Muscle of leg (tissue), 11 donors: ENCODE data around the gene TOMM20. TPM values are rescaled to one million over a fixed set of nuclear protein-coding genes. Genes with fewer than 3 reads are reported as not detected.
"Not testable (repeated sequence)": the region's sequence is repeated elsewhere in the genome, so short reads cannot be mapped to it uniquely, and the experiment has no call there.

Experiments used
- DNase-seq: peaks from one replicate; pipeline ENCODE4 v3.0.0; 2013
- H3K27ac ChIP-seq: one replicate; pipeline ENCODE4 v1.5.1; 2013; ENCODE audit warnings: mild to moderate bottlenecking, low read length, control low read depth
- H3K27me3 ChIP-seq: one replicate; pipeline ENCODE4 v1.6.1; 2013; ENCODE audit warnings: low read length; ENCODE audit not compliant: control insufficient read depth, insufficient read depth
- H3K36me3 ChIP-seq: one replicate; pipeline ENCODE4 v1.6.1; 2013; ENCODE audit warnings: low read length; ENCODE audit not compliant: control insufficient read depth, insufficient read depth
- H3K4me1 ChIP-seq: one replicate; pipeline ENCODE4 v1.6.1; 2013; ENCODE audit warnings: low read length; ENCODE audit not compliant: control insufficient read depth, insufficient read depth
- H3K4me3 ChIP-seq: one replicate; pipeline ENCODE4 v1.5.1; 2013; ENCODE audit warnings: low read length, control low read depth
- H3K9me3 ChIP-seq: replicated peaks from 2 replicates; pipeline ENCODE4 v1.6.1; 2013; ENCODE audit warnings: low read depth, low read length; ENCODE audit not compliant: control insufficient read depth
- WGBS: methylation state at CpG from one replicate; pipeline ENCODE4 v1.1.5; 2013; ENCODE audit warnings: missing lambda C conversion rate; ENCODE audit not compliant: insufficient coverage; 5-methylcytosine and 5-hydroxymethylcytosine counted together
- polyA plus RNA-seq, 8 donors: library from polyadenylated mRNA; unstranded; fragments of 120-200 nt; gene quantifications; one replicate each; pipeline versions ENCODE4 v1.2.1 to v1.2.3, GENCODE V29; 2013; ENCODE audit warnings: inconsistent platforms in 1 of 8, low replicate concordance in 1 of 8; ENCODE audit not compliant: insufficient read length in 8 of 8, insufficient read depth in 1 of 8
- total RNA-seq: library from RNA; stranded (reverse); fragments of 120-200 nt; gene quantifications from one replicate; pipeline ENCODE4 v1.2.4, GENCODE V29; 2013

The TOMM20 gene
- total and polyA plus RNA-seq, 9 donors = 83.3 to 165 (median 153) TPM

DNA sequence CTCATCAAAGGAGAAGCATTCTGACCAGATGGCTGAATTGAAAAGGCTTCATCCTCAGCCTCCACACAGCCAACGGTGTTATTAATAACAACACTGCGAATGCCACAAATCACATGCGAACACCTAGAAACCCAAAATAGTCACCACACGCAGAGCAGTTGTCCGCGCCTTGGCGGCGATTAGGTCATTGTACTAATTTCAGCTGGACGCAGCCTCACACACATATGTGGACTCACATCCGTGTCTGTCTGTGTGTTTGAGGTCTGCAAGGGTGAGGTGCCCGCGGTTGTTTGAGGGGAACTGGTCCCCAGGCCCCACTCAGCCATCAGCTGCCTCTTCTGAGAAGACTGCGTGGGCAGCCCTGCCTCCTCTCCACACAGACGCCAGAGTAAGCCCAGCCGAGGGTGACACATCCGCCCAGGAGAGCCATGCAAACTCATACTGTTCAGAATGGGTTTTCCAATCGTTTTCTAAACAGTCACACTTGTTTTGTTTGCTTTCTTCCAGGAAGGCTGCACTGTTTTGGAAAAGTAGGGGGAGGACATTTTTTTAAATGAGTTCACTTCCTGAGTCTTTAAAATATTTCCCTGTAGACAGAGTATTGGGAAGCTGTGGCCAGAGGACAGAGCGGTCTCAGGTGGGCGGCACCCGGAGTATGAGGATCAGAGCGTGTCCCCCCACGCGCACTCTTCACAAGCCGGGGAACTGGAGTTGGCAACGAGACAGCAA lies 53.4 kb downstream of the TOMM20 start:
- Histone ChIP-seq H3K27me3 (no peaks in the 10 kb centered on the region), H3K36me3 (no peaks in the 10 kb centered on the region), H3K4me1 (peaks cover 63% of the 10 kb centered on the region), H3K4me3 (no peak overlapping the region), H3K9me3 (no peaks in the 10 kb centered on the region), H3K27ac (peak overlapping the region; percentile 95)
- WGBS = 23% methylated on average over 6 of the region's 25 CpGs
- DNase-seq = peak; percentile 92

GRCh38 chr1:235074523-235075047 lies 54.1 kb downstream of the TOMM20 start:
- Histone ChIP-seq H3K27ac (peak overlapping the region; percentile 95), H3K27me3 (no peaks in the 10 kb centered on the region), H3K9me3 (no peaks in the 10 kb centered on the region), H3K36me3 (no peaks in the 10 kb centered on the region), H3K4me3 (no peak overlapping the region), H3K4me1 (peaks cover 66% of the 10 kb centered on the region)
- DNase-seq = peak; percentile 75
- 36% methylated on average over 10 of the region's 14 CpGs for WGBS

GRCh38 chr1:235073968-235074522 lies 54.6 kb downstream of the TOMM20 start:
- WGBS = 83% methylated on average over 11 of the region's 11 CpGs
- no peak overlapping the region for H3K4me3 ChIP-seq
- no peaks in the 10 kb centered on the region for H3K36me3 ChIP-seq
- H3K27me3 ChIP-seq = no peaks in the 10 kb centered on the region
- H3K9me3 ChIP-seq = no peaks in the 10 kb centered on the region
- no peak for DNase-seq
- H3K4me1 ChIP-seq = peaks cover 66% of the 10 kb centered on the region
- H3K27ac ChIP-seq = peak overlapping the region; percentile 95

DNA sequence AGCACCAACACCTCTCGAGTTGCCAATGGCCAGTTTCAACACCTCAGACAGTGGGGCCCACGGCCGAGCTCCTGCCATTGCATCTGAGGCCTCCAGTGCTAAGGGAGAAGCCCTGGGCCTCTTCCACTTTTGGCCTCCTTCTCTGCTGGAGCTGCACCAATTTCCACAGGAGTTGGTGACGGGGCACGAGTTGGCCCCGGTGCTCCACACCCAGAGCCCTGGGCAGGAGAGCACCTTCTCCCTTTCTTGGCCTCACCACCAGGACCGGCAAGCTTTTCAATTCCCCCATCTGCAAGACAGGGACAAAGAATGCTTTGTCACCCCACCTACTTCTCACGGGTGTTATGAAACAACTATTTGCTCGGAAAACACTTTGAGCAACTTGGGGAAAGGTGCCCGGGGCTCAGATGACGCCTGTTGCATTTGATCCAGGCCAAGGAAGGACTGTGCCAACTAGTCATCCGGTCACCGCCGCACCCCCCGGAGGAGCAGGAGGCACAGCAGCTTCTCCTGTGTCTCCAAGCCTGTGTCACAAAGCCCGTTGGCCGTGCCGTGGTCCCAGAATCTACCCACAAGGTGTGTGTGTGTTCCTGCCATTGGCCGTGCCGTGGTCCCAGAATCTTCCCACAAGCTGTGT lies 55.2 kb downstream of the TOMM20 start:
- WGBS = 82% methylated on average over 20 of the region's 20 CpGs
- Histone ChIP-seq H3K27ac (peak overlapping the region; percentile 95), H3K27me3 (no peaks in the 10 kb centered on the region), H3K4me3 (no peak overlapping the region), H3K4me1 (peaks cover 65% of the 10 kb centered on the region), H3K9me3 (no peaks in the 10 kb centered on the region), H3K36me3 (no peaks in the 10 kb centered on the region)
- DNase-seq = peak; percentile 41

DNA sequence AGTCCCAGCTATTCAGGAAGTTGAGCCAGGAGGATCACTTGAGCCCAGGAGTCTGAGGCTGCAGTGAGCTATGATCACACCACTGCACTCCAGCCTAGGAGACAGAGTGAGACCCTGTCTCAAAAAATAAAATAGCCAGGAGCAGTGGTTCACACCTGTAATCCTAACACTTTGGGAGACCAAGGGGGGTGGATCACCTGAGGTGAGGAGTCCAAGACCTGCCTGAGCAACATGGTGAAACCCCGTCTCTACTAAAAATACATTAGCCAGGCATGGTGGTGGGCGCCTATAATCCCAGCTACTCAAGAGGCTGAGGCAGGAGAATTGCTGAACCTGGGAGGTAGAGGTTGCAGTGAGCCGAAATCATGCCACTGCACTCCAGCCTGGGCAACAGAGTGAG lies 56.1 kb downstream of the TOMM20 start:
- H3K27ac ChIP-seq, H3K27me3 ChIP-seq, H3K9me3 ChIP-seq, H3K36me3 ChIP-seq, DNase-seq, H3K4me3 ChIP-seq: not testable (repeated sequence)
- H3K4me1 ChIP-seq = peaks cover 70% of the 10 kb centered on the region
- no CpG with 5 or more reads among the region's 3 CpGs for WGBS

DNA sequence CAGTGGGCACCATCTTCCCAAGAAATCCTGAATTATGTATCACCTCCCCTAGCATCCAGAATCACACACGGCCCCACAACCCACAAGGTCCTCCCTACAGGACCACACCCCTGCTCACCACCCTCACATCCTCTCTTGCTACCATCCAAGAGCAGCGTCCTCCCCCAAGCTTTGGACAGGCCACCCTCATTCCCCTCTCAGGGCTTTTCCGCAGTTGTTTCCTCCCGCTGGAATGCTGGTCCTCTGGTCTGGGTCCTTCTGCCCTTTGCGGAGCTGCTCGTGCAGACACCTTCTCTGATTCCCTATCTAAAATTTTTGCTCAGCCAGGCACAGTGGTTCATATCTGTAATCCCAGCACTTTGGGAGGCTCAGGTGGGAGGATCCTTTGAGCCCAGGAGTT lies 56.5 kb downstream of the TOMM20 start:
- H3K27me3 ChIP-seq = no peaks in the 10 kb centered on the region
- H3K4me1 ChIP-seq = peaks cover 72% of the 10 kb centered on the region
- H3K9me3 ChIP-seq = no peaks in the 10 kb centered on the region
- no peaks in the 10 kb centered on the region for H3K36me3 ChIP-seq
- H3K4me3 ChIP-seq = no peak overlapping the region
- no peak overlapping the region for H3K27ac ChIP-seq
- 81% methylated on average over 6 of the region's 6 CpGs for WGBS
- no peak for DNase-seq

- Histone ChIP-seq H3K27ac (no peak overlapping the region), H3K4me1 (peaks cover 66% of the 10 kb centered on the region), H3K36me3 (no peaks in the 10 kb centered on the region), H3K4me3 (no peak overlapping the region), H3K9me3 (no peaks in the 10 kb centered on the region), H3K27me3 (no peaks in the 10 kb centered on the region)
- no peak for DNase-seq
These were observed 57.8 kb downstream of the TOMM20 start for GRCh38 chr1:235070819-235071218.

- Histone ChIP-seq H3K4me3 (no peak overlapping the region), H3K27me3 (no peaks in the 10 kb centered on the region), H3K9me3 (no peaks in the 10 kb centered on the region), H3K27ac (peak overlapping the region; percentile 56), H3K4me1 (peaks cover 57% of the 10 kb centered on the region), H3K36me3 (no peaks in the 10 kb centered on the region)
- peak; percentile 67 for DNase-seq
- 51% methylated on average over 30 of the region's 34 CpGs for WGBS
These were observed 58.8 kb downstream of the TOMM20 start for GRCh38 chr1:235069577-235070563.

DNA sequence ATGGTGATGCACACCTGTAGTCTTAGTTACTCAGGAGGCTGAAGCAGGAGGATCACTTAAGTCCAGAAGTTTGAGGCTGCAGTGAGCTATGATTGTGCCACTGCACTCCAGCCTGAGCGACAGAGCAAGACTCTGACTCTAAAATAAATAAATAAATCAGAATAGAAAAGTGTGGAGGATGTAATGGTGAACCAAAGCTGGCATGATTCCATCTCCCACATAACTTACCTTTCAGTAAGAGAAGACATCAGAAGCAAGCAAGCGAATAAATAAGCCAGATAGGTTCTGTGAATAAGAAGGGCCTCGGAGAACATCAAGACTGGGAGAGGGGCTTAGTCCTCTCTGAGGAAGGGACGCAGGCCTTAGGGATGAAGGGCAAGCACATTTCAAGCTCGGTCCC lies 59.5 kb downstream of the TOMM20 start:
- Histone ChIP-seq H3K27ac (peak overlapping the region; percentile 56), H3K4me3 (no peak overlapping the region), H3K4me1 (peaks cover 50% of the 10 kb centered on the region), H3K9me3 (no peaks in the 10 kb centered on the region), H3K36me3 (no peaks in the 10 kb centered on the region), H3K27me3 (no peaks in the 10 kb centered on the region)
- 97% methylated on average over 4 of the region's 5 CpGs for WGBS
- no peak for DNase-seq
